HepG2 (cell line): Measurements from ENCODE around the gene ATP6V0A1. TPM values are rescaled to one million over a fixed set of nuclear protein-coding genes. Genes with fewer than 3 reads are reported as not detected.

Source experiments
- BHLHE40 ChIP-seq: IDR thresholded peaks from 2 replicates; pipeline ENCODE4 v1.6.1; 2011; ENCODE audit warnings: low read length, improper control_type of control experiment
- CREM ChIP-seq, 2 experiments: sonication (generic) in 1 of 2; formaldehyde crosslinking in 1 of 2; IDR thresholded peaks; 2 replicates each; pipeline versions ENCODE4 v1.4.0 to v1.6.1; 2016 to 2020; ENCODE audit warnings: antibody characterized with exemption in 1 of 2, mild to moderate bottlenecking in 1 of 2, missing genetic modification reagents in 1 of 2
- DMAP1 ChIP-seq: IDR thresholded peaks from 2 replicates; pipeline ENCODE4 v1.6.1; 2016
- DNMT3B ChIP-seq: conservative IDR thresholded peaks from 2 replicates; pipeline ENCODE4 v1.6.1; 2016; ENCODE audit warnings: missing biosample characterization, control low read depth
- EED ChIP-seq: sonication (generic); formaldehyde crosslinking; IDR thresholded peaks from 2 replicates; pipeline ENCODE4 v1.5.0; 2020; ENCODE audit warnings: mild to moderate bottlenecking, missing genetic modification reagents
- KLF6 ChIP-seq: IDR thresholded peaks from 2 replicates; pipeline ENCODE4 v1.8.0; 2016; ENCODE audit warnings: missing biosample characterization, missing genetic modification reagents
- MAF1 ChIP-seq: sonication (generic); formaldehyde crosslinking; IDR thresholded peaks from 2 replicates; pipeline ENCODE4 v1.5.0; 2020; ENCODE audit warnings: missing genetic modification reagents, borderline replicate concordance
- MED8 ChIP-seq: sonication (generic); formaldehyde crosslinking; IDR thresholded peaks from 2 replicates; pipeline ENCODE4 v1.8.1; 2023; ENCODE audit warnings: mild to moderate bottlenecking, missing genetic modification reagents; ENCODE audit not compliant: insufficient replicate concordance
- NCOA2 ChIP-seq: sonication (generic); formaldehyde crosslinking; IDR thresholded peaks from 2 replicates; pipeline ENCODE4 v1.8.0; 2022; ENCODE audit warnings: inconsistent platforms
- RELA ChIP-seq: sonication (generic); formaldehyde crosslinking; IDR thresholded peaks from 2 replicates; pipeline ENCODE4 v1.4.0; 2020; ENCODE audit warnings: missing genetic modification reagents
- REPIN1 ChIP-seq: sonication (generic); formaldehyde crosslinking; IDR thresholded peaks from 2 replicates; pipeline ENCODE4 v1.8.0; 2022; ENCODE audit warnings: missing genetic modification reagents, low read depth, mild to moderate bottlenecking, borderline replicate concordance
- SIN3A ChIP-seq: IDR thresholded peaks from 2 replicates; pipeline ENCODE4 v1.6.1; 2011; ENCODE audit warnings: low read depth, mild to moderate bottlenecking, control low read depth, low read length, borderline replicate concordance
- SMARCC2 ChIP-seq: fragments of 450-650 bp; IDR thresholded peaks from 2 replicates; pipeline ENCODE4 v1.6.1; 2017; ENCODE audit warnings: antibody characterized with exemption, mild to moderate bottlenecking
- SMYD3 ChIP-seq: sonication (generic); formaldehyde crosslinking; IDR thresholded peaks from 2 replicates; pipeline ENCODE4 v1.8.1; 2023; ENCODE audit warnings: mild to moderate bottlenecking, missing genetic modification reagents
- TOE1 ChIP-seq: sonication (generic); formaldehyde crosslinking; IDR thresholded peaks from 2 replicates; pipeline ENCODE4 v1.4.0; 2020; ENCODE audit warnings: mild to moderate bottlenecking, missing genetic modification reagents
- ZNF138 ChIP-seq: sonication (generic); formaldehyde crosslinking; IDR thresholded peaks from 2 replicates; pipeline ENCODE4 v1.5.0; 2020; ENCODE audit warnings: mild to moderate bottlenecking, low read depth, missing genetic modification reagents
- ZNF672 ChIP-seq: sonication (generic); formaldehyde crosslinking; IDR thresholded peaks from 2 replicates; pipeline ENCODE4 v1.8.1; 2022; ENCODE audit warnings: missing genetic modification reagents
- ZNF691 ChIP-seq: sonication (generic); formaldehyde crosslinking; IDR thresholded peaks from 2 replicates; pipeline ENCODE4 v1.4.0; 2020; ENCODE audit warnings: missing genetic modification reagents, low read depth, mild to moderate bottlenecking, borderline replicate concordance
- ZNF75D ChIP-seq: sonication (generic); formaldehyde crosslinking; IDR thresholded peaks from 2 replicates; pipeline ENCODE4 v1.8.1; 2023; ENCODE audit warnings: missing genetic modification reagents, mild to moderate bottlenecking, borderline replicate concordance
- ZNF790 ChIP-seq: sonication (generic); formaldehyde crosslinking; IDR thresholded peaks from 2 replicates; pipeline ENCODE4 v1.8.0; 2022; ENCODE audit warnings: missing genetic modification reagents, mild to moderate bottlenecking, borderline replicate concordance
- ZNF792 ChIP-seq: IDR thresholded peaks from 2 replicates; pipeline ENCODE4 v1.6.1; 2016
- polyA plus RNA-seq, 8 experiments: library from polyadenylated mRNA; depleted of rRNA in 3 of 8; stranded (reverse) in 7 of 8; unstranded in 1 of 8; fragments of >200 nt; fragmentation: Illumina TruSeq in 4 of 8; extraction: Trizol in 4 of 8; gene quantifications; 2 replicates each; pipeline versions ENCODE4 v1.2.1 to v1.2.3, GENCODE V29; 2011 to 2016; ENCODE audit warnings: low read depth in 4 of 8, missing spikeins in 1 of 8, mixed read lengths in 1 of 8; ENCODE audit not compliant: insufficient read depth in 1 of 8
- total RNA-seq, 5 experiments: library from RNA; depleted of rRNA; stranded (reverse); fragments of >200 nt; fragmentation: Illumina TruSeq; extraction: Trizol; gene quantifications; 2 replicates each; pipeline ENCODE4 v1.2.3, GENCODE V29; 2016; ENCODE audit warnings: low read depth in 1 of 5
- TF ChIP-seq, protein P1 (sequence below): sonication (generic); formaldehyde crosslinking; IDR thresholded peaks from 2 replicates; pipeline ENCODE4 v1.8.1; 2023; ENCODE audit warnings: mild to moderate bottlenecking, moderate library complexity, missing genetic modification reagents
- TF ChIP-seq, protein P2 (sequence below): sonication (generic); formaldehyde crosslinking; IDR thresholded peaks from 2 replicates; pipeline ENCODE4 v1.8.0; 2022; ENCODE audit warnings: low read depth, missing genetic modification reagents

The ATP6V0A1 gene
- total and polyA plus RNA-seq, 2 of the 13 experiments (the other 11 are each of a cell fraction or from before 2014, with no cell fraction given), result 27.9 to 54.1 TPM

GRCh38 chr17:42554250-42555121 lies 95.8 kb downstream of the ATP6V0A1 start (continued):
- TF ChIP-seq TOE1 (CRISPR knock-in tag) (no peak; the same call in 1 of the 2 replicates), RELA (CRISPR knock-in tag) (peak; percentile 28; the same call in 1 of the 2 replicates), SMYD3 (CRISPR knock-in tag) (no peak), ZNF691 (CRISPR knock-in tag) (peak; percentile 59; the same call in 1 of the 2 replicates), ZNF672 (CRISPR knock-in tag) (peak; percentile 90; the same call in 1 of the 2 replicates), MAF1 (CRISPR knock-in tag) (peak; percentile 60; the same call in 1 of the 2 replicates), DNMT3B (0 out of 2 replicates have a peak, but pooled peaks have one; percentile 71), KLF6 (CRISPR knock-in tag) (peak; percentile 77; the same call in 1 of the 2 replicates), BHLHE40 (no peak), SIN3A (peak; percentile 89; the same call in 1 of the 2 replicates), NCOA2 (peak; percentile 58; the same call in 1 of the 2 replicates), CREM (IDR thresholded peaks at IDR 0.05) (peak; percentile 81), CREM (CRISPR knock-in tag; IDR thresholded peaks at IDR 0.05) (peak; percentile 49; the same call in 1 of the 2 replicates), ZNF792 (CRISPR knock-in tag) (peak; percentile 98), DMAP1 (CRISPR knock-in tag) (peak; percentile 92), ZNF138 (peak; percentile 89), SMARCC2 (no peak), EED (CRISPR knock-in tag) (peak; percentile 86), ZNF790 (0 out of 2 replicates have a peak, but pooled peaks have one; percentile 42), MED8 (CRISPR knock-in tag) (peak; percentile 82), REPIN1 (CRISPR knock-in tag) (peak; percentile 33; the same call in 1 of the 2 replicates), ZNF75D (CRISPR knock-in tag) (no peak)
- TF ChIP-seq, protein P1, sequence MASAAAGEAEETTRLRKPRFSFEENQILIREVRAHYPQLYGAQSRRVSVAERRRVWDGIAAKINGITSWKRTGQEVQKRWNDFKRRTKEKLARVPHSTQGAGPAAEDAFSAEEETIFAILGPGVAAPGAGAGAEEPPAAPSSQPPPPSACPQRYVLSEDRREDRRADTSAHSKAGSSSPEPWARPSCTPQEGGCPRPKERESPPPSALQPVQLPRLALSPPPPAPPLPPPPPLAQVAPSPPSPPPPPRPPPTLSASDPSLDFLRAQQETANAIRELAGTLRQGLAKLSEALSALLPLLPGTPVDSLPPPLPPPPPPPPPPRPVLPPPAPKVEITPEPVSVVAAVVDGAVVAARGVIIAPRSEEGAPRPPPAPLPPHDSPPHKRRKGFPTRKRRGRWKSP (CRISPR knock-in tag), result peak; percentile 99
- TF ChIP-seq, protein P2, sequence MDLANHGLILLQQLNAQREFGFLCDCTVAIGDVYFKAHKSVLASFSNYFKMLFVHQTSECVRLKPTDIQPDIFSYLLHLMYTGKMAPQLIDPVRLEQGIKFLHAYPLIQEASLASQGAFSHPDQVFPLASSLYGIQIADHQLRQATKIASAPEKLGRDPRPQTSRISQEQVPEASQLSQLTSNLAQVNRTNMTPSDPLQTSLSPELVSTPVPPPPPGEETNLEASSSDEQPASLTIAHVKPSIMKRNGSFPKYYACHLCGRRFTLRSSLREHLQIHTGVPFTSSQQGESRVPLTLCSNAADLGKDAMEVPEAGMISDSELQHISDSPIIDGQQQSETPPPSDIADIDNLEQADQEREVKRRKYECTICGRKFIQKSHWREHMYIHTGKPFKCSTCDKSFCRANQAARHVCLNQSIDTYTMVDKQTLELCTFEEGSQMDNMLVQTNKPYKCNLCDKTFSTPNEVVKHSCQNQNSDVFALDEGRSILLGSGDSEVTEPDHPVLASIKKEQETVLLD (CRISPR knock-in tag), result peak; percentile 89
